Measurements from ENCODE around the gene FERMT3.
"Not testable (repeated sequence)": the region's sequence is repeated elsewhere in the genome, so short reads cannot be mapped to it uniquely, and the experiment has no call there.

Gene FERMT3

GRCh38 chr11:64245797-64246620 is 39.5 kb downstream of the FERMT3 start:
- peak overlapping the region; percentile 91 for H3K4me3 ChIP-seq (ENCODE audit: low read depth, low read length)
- peak; percentile 81 for DNase-seq (ENCODE audit: low read depth)

GRCh38 chr11:64246621-64246870 is 40.0 kb downstream of the FERMT3 start:
- peak overlapping the region; percentile 91 for H3K4me3 ChIP-seq (ENCODE audit: low read depth, low read length)
- not testable (repeated sequence) for DNase-seq (ENCODE audit: low read depth)

- peak within 1 kb of the TSS; percentile 91 for H3K4me3 ChIP-seq (ENCODE audit: low read depth, low read length)
- DNase-seq (ENCODE audit: low read depth), result peak; percentile 51
Measured at GRCh38 chr11:64246871-64247728, 40.6 kb downstream of the FERMT3 start, which contains the start of gene PPP1R14B. Gene PPP1R14B, minus strand, starts transcription at chr11:64246943. Its CDS starts 270 bp downstream, at chr11:64246673.

- H3K4me3 ChIP-seq (ENCODE audit: low read depth, low read length), result peak overlapping the region; percentile 72
Measured at GRCh38 chr11:64247729-64248531, 41.4 kb downstream of the FERMT3 start.

GRCh38 chr11:64248578-64248977 is 42.1 kb downstream of the FERMT3 start:
- H3K4me3 ChIP-seq (ENCODE audit: low read depth, low read length), result no peak overlapping the region
- DNase-seq (ENCODE audit: low read depth), result no peak

More at GRCh38 chr11:64247729-64248531, 41.4 kb downstream of the FERMT3 start:
- no peak for DNase-seq (ENCODE audit: low read depth)

GRCh38 chr11:64249038-64249437 is 42.5 kb downstream of the FERMT3 start:
- no peak overlapping the region for H3K4me3 ChIP-seq (ENCODE audit: low read depth, low read length)
- no peak for DNase-seq (ENCODE audit: low read depth)

- DNase-seq (ENCODE audit: low read depth), result no peak
- no peak overlapping the region for H3K4me3 ChIP-seq (ENCODE audit: low read depth, low read length)
Measured at GRCh38 chr11:64249563-64250414, 43.3 kb downstream of the FERMT3 start.

- DNase-seq (ENCODE audit: low read depth), result no peak
- H3K4me3 ChIP-seq (ENCODE audit: low read depth, low read length), result peak overlapping the region; percentile 76
Measured at GRCh38 chr11:64250415-64251015, 44.0 kb downstream of the FERMT3 start.

GRCh38 chr11:64251016-64251752 is 44.7 kb downstream of the FERMT3 start, which contains the start of gene PLCB3:
Gene PLCB3, plus strand, starts transcription at chr11:64251530. Its CDS starts 120 bp downstream, at chr11:64251650.
- DNase-seq (ENCODE audit: low read depth), result no peak
- H3K4me3 ChIP-seq (ENCODE audit: low read depth, low read length), result peak within 1 kb of the TSS; percentile 76

- DNase-seq (ENCODE audit: low read depth), result no peak
- H3K4me3 ChIP-seq (ENCODE audit: low read depth, low read length), result peak overlapping the region; percentile 76
Measured at GRCh38 chr11:64251753-64252002, 45.2 kb downstream of the FERMT3 start.

- no peak for DNase-seq (ENCODE audit: low read depth)
Measured at GRCh38 chr11:64252003-64252872, 45.7 kb downstream of the FERMT3 start.

GRCh38 chr11:64253043-64253442 is 46.5 kb downstream of the FERMT3 start:
- H3K4me3 ChIP-seq (ENCODE audit: low read depth, low read length), result peak overlapping the region; percentile 76

More at GRCh38 chr11:64252003-64252872, 45.7 kb downstream of the FERMT3 start:
- H3K4me3 ChIP-seq (ENCODE audit: low read depth, low read length), result peak overlapping the region; percentile 76

GRCh38 chr11:64253481-64253880 is 47.0 kb downstream of the FERMT3 start:
- DNase-seq (ENCODE audit: low read depth), result no peak
- H3K4me3 ChIP-seq (ENCODE audit: low read depth, low read length), result no peak overlapping the region

More at GRCh38 chr11:64253043-64253442, 46.5 kb downstream of the FERMT3 start:
- DNase-seq (ENCODE audit: low read depth), result no peak

GRCh38 chr11:64254326-64254725 is 47.8 kb downstream of the FERMT3 start:
- no peak overlapping the region for H3K4me3 ChIP-seq (ENCODE audit: low read depth, low read length)

GRCh38 chr11:64255135-64256128 is 48.9 kb downstream of the FERMT3 start:
- no peak for DNase-seq (ENCODE audit: low read depth)
- no peak overlapping the region for H3K4me3 ChIP-seq (ENCODE audit: low read depth, low read length)

More at GRCh38 chr11:64254326-64254725, 47.8 kb downstream of the FERMT3 start:
- DNase-seq (ENCODE audit: low read depth), result no peak

GRCh38 chr11:64256300-64256699 is 49.8 kb downstream of the FERMT3 start:
- H3K4me3 ChIP-seq (ENCODE audit: low read depth, low read length), result no peak overlapping the region
- DNase-seq (ENCODE audit: low read depth), result no peak
